HG03135 (cell line): ENCODE results near the gene SLC22A15.
"Not testable (repeated sequence)": the region's sequence is repeated elsewhere in the genome, so short reads cannot be mapped to it uniquely, and the experiment has no call there.

Experiments used
- ATAC-seq: cut with Tn5 transposase; IDR thresholded peaks from one replicate; pipeline ENCODE4 v1.9.1; 2021; ENCODE audit warnings: mild to moderate bottlenecking, moderate library complexity; ENCODE audit not compliant: unreplicated experiment

The SLC22A15 gene

GRCh38 chr1:115980998-115981993 is 5.0 kb downstream of the SLC22A15 start:
- ATAC-seq, result no peak

GRCh38 chr1:115982400-115982799 is 6.1 kb downstream of the SLC22A15 start:
- ATAC-seq, result no peak

- ATAC-seq, result no peak
Measured at GRCh38 chr1:115983584-115983983, 7.3 kb downstream of the SLC22A15 start.

GRCh38 chr1:115987623-115988022 is 11.3 kb downstream of the SLC22A15 start:
- ATAC-seq, result no peak

GRCh38 chr1:115988953-115989352 is 12.6 kb downstream of the SLC22A15 start:
- ATAC-seq, result no peak

GRCh38 chr1:115989699-115990098 is 13.4 kb downstream of the SLC22A15 start:
- no peak for ATAC-seq

GRCh38 chr1:115991909-115992308 is 15.6 kb downstream of the SLC22A15 start:
- ATAC-seq, result no peak

GRCh38 chr1:115997921-115998320 is 21.6 kb downstream of the SLC22A15 start:
- ATAC-seq, result not testable (repeated sequence)

- no peak for ATAC-seq
Measured at GRCh38 chr1:116001739-116002487, 25.6 kb downstream of the SLC22A15 start.

- no peak for ATAC-seq
Measured at GRCh38 chr1:116002781-116003420, 26.6 kb downstream of the SLC22A15 start.

- no peak for ATAC-seq
Measured at GRCh38 chr1:116003823-116004222, 27.5 kb downstream of the SLC22A15 start.

GRCh38 chr1:116006486-116006964 is 30.2 kb downstream of the SLC22A15 start:
- peak; percentile 98 for ATAC-seq

GRCh38 chr1:116008656-116009390 is 32.5 kb downstream of the SLC22A15 start:
- ATAC-seq, result no peak

GRCh38 chr1:116012716-116013115 is 36.4 kb downstream of the SLC22A15 start:
- no peak for ATAC-seq

GRCh38 chr1:116015679-116016078 is 39.4 kb downstream of the SLC22A15 start:
- ATAC-seq, result no peak

- ATAC-seq, result no peak
Measured at GRCh38 chr1:116018007-116018406, 41.7 kb downstream of the SLC22A15 start.

GRCh38 chr1:116019653-116020253 is 43.4 kb downstream of the SLC22A15 start:
- ATAC-seq, result no peak

GRCh38 chr1:116020668-116021272 is 44.5 kb downstream of the SLC22A15 start:
- ATAC-seq, result peak; percentile 88

- ATAC-seq, result no peak
Measured at GRCh38 chr1:116024626-116025025, 48.3 kb downstream of the SLC22A15 start.

- ATAC-seq, result no peak
Measured at GRCh38 chr1:116026631-116027030, 50.3 kb downstream of the SLC22A15 start.
